Transverse colon (tissue), 4 donors: ENCODE results near the gene ATP6V1B1. TPM values are rescaled to one million over a fixed set of nuclear protein-coding genes. Genes with fewer than 3 reads are reported as not detected.

Experiments used
- DNase-seq: peaks from one replicate; pipeline ENCODE4 v3.0.0-alpha.2; 2019
- H3K27ac ChIP-seq, 4 donors: fragments of 200-600 bp; sonication (generic); 2 replicates each; pipeline ENCODE4 v1.5.1; 2016 to 2018; ENCODE audit warnings: inconsistent platforms in 4 of 4
- H3K27me3 ChIP-seq: fragments of 200-600 bp; sonication (generic); 2 replicates; pipeline ENCODE4 v1.5.1; 2017; ENCODE audit warnings: inconsistent platforms
- H3K36me3 ChIP-seq, 4 donors: fragments of 200-600 bp; sonication (generic); 2 replicates each; pipeline ENCODE4 v1.5.1; 2017 to 2019; ENCODE audit warnings: inconsistent platforms in 4 of 4
- H3K4me1 ChIP-seq, 4 donors: fragments of 200-600 bp; sonication (generic); 2 replicates each; pipeline ENCODE4 v1.5.1; 2017 to 2020; ENCODE audit warnings: inconsistent platforms in 4 of 4
- H3K4me3 ChIP-seq, 4 donors: fragments of 200-600 bp; sonication (generic); 1 replicate in 1 of 4; 2 replicates in 3 of 4; pipeline versions ENCODE4 v1.5.1 to v1.6.1; 2017 to 2019; ENCODE audit warnings: inconsistent platforms in 4 of 4
- H3K9me3 ChIP-seq, 2 donors: fragments of 200-600 bp; sonication (generic); 2 replicates each; pipeline ENCODE4 v1.5.1; 2017 to 2019; ENCODE audit warnings: inconsistent platforms in 2 of 2
- CTCF ChIP-seq, 5 experiments: fragments of 200-600 bp in 3 of 5; fragments of 450-650 bp in 2 of 5; sonication (generic) in 3 of 5; IDR thresholded peaks; 1 replicate in 2 of 5; 2 replicates in 3 of 5; pipeline ENCODE4 v1.5.1; 2016 to 2017; ENCODE audit warnings: antibody characterized with exemption in 5 of 5, inconsistent platforms in 3 of 5, mild to moderate bottlenecking in 2 of 5, moderate library complexity in 1 of 5
- EP300 ChIP-seq: sonication (generic); formaldehyde crosslinking; IDR thresholded peaks from one replicate; pipeline ENCODE4 v1.6.1; 2017; ENCODE audit warnings: antibody characterized with exemption, low read depth
- POLR2A ChIP-seq: fragments of 450-650 bp; IDR thresholded peaks from one replicate; pipeline ENCODE4 v1.6.1; 2016; ENCODE audit warnings: antibody characterized with exemption, mild to moderate bottlenecking, moderate library complexity
- POLR2AphosphoS5 ChIP-seq, 3 donors: sonication (generic); formaldehyde crosslinking; IDR thresholded peaks; one replicate each; pipeline ENCODE4 v1.6.1; 2016; ENCODE audit warnings: antibody characterized with exemption in 3 of 3
- WGBS, 2 donors: methylation state at CpG; one replicate each; pipeline ENCODE4 v1.1.5; 2018; ENCODE audit warnings: low coverage in 1 of 2; 5-methylcytosine and 5-hydroxymethylcytosine counted together
- in situ Hi-C, 4 donors: fragments of 200-750 bp; cut with MboI; loops; one replicate each; pipeline versions ENCODE4 v1.15.0 to v1.15.1; 2017; ENCODE audit warnings: low sequenced_read_pairs in 3 of 4, low pct_ligation_motif_present in 1 of 4, low pct_unique_long_range_greater_than_20kb in 1 of 4
- intact Hi-C: fragments of 100-400 bp; cut with DNase I; formaldehyde crosslinking; loops from one replicate; pipeline ENCODE4 v1.15.1; 2023; ENCODE audit warnings: low total_unique reads
- total RNA-seq, 4 donors: library from RNA; depleted of rRNA; stranded (reverse); fragments of >200 nt; gene quantifications; one replicate each; pipeline ENCODE4 v1.1.0, GENCODE V29; 2016

The ATP6V1B1 gene
- total RNA-seq, 4 donors from 2014 or later, result not detected

- intact Hi-C loops, result no loop called here
- WGBS, 2 donors, result 80 to 83% methylated on average over 1 to 6 of the region's 6 CpGs
- in situ Hi-C loops, result no loop called here
- H3K36me3 ChIP-seq, result no peaks in the 10 kb centered on the region
- no peak overlapping the region for H3K4me3 ChIP-seq
- no peak overlapping the region for H3K27ac ChIP-seq
- H3K4me1 ChIP-seq, result peaks cover 0 to 9% (median 2%) of the 10 kb centered on the region in 4 donors
- TF ChIP-seq POLR2A (no peak), POLR2AphosphoS5 (IDR thresholded peaks at IDR 0.05) (no peak), EP300 (no peak), CTCF (IDR thresholded peaks at IDR 0.05) (no peak)
- no peaks in the 10 kb centered on the region for H3K27me3 ChIP-seq
- no peaks in the 10 kb centered on the region for H3K9me3 ChIP-seq
- DNase-seq, result no peak
Measured at GRCh38 chr2:71004857-71005256, 69.2 kb downstream of the ATP6V1B1 start.

GRCh38 chr2:71005271-71006202, 69.8 kb downstream of the ATP6V1B1 start:
- no peak for TF ChIP-seq POLR2A
- TF ChIP-seq CTCF (IDR thresholded peaks at IDR 0.05), result no peak
- no peak for TF ChIP-seq POLR2AphosphoS5 (IDR thresholded peaks at IDR 0.05)
- TF ChIP-seq EP300, result no peak
- Histone ChIP-seq H3K9me3 (no peaks in the 10 kb centered on the region), H3K36me3 (no peaks in the 10 kb centered on the region), H3K27ac (no peak overlapping the region), H3K4me1 (peaks cover 0 to 9% (median 2%) of the 10 kb centered on the region in 4 donors), H3K27me3 (no peaks in the 10 kb centered on the region), H3K4me3 (no peak overlapping the region)
- DNase-seq, result no peak
- intact Hi-C loops, result no loop called here
- in situ Hi-C loops, result no loop called here
- 84 to 88% methylated on average over 5 to 10 of the region's 10 CpGs for WGBS, 2 donors

GRCh38 chr2:71006323-71006722, 70.6 kb downstream of the ATP6V1B1 start:
- intact Hi-C loops (no loop called here), in situ Hi-C loops (no loop called here)
- H3K27ac ChIP-seq, result no peak overlapping the region
- WGBS, 2 donors, result 66% methylated on average over 2 of the region's 2 CpGs; no CpG with 5 or more reads in 1 of the 2 donors
- DNase-seq, result no peak
- H3K4me3 ChIP-seq, result no peak overlapping the region
- H3K27me3 ChIP-seq, result no peaks in the 10 kb centered on the region
- no peaks in the 10 kb centered on the region for H3K36me3 ChIP-seq
- peaks cover 0 to 1% (median 0%) of the 10 kb centered on the region in 4 donors for H3K4me1 ChIP-seq
- TF ChIP-seq EP300 (no peak), POLR2A (no peak), CTCF (IDR thresholded peaks at IDR 0.05) (no peak), POLR2AphosphoS5 (IDR thresholded peaks at IDR 0.05) (no peak)
- H3K9me3 ChIP-seq, result no peaks in the 10 kb centered on the region

- intact Hi-C loops (no loop called here), in situ Hi-C loops (no loop called here)
- H3K27me3 ChIP-seq, result peaks cover 4% of the 10 kb centered on the region
Measured at GRCh38 chr2:71006955-71007799, 71.5 kb downstream of the ATP6V1B1 start.

More at GRCh38 chr2:71006955-71007799, 71.5 kb downstream of the ATP6V1B1 start:
- no peaks in the 10 kb centered on the region for H3K36me3 ChIP-seq
- WGBS, 2 donors, result 76 to 100% methylated on average over 1 to 3 of the region's 5 CpGs
- TF ChIP-seq POLR2A, result no peak
- TF ChIP-seq POLR2AphosphoS5 (IDR thresholded peaks at IDR 0.05), result no peak
- TF ChIP-seq EP300, result no peak
- TF ChIP-seq CTCF (IDR thresholded peaks at IDR 0.05), result no peak
- no peak overlapping the region for H3K27ac ChIP-seq
- no peaks in the 10 kb centered on the region for H3K9me3 ChIP-seq
- H3K4me3 ChIP-seq, result no peak overlapping the region
- no peaks in the 10 kb centered on the region for H3K4me1 ChIP-seq
- no peak for DNase-seq
